Epithelial cell of esophagus (primary cell): Measurements from ENCODE around the gene ANTXR2.

Experiments used
- DNase-seq: peaks from one replicate; pipeline ENCODE4 v3.0.0; 2010; ENCODE audit warnings: low read depth
- H3K4me3 ChIP-seq: 2 replicates; pipeline ENCODE4 v1.5.1; 2011; ENCODE audit warnings: mild to moderate bottlenecking, low read length, control low read depth
- TF ChIP-seq, protein P1 (sequence below): IDR thresholded peaks from 2 replicates; pipeline ENCODE4 v1.5.1; 2011; ENCODE audit warnings: low read depth, mild to moderate bottlenecking, low read length, control low read depth, inconsistent platforms; ENCODE audit not compliant: insufficient read depth; ENCODE audit errors: missing control alignments

The ANTXR2 gene

GRCh38 chr4:79864500-79865200 lies 208.4 kb downstream of the ANTXR2 start:
- TF ChIP-seq, protein P1, sequence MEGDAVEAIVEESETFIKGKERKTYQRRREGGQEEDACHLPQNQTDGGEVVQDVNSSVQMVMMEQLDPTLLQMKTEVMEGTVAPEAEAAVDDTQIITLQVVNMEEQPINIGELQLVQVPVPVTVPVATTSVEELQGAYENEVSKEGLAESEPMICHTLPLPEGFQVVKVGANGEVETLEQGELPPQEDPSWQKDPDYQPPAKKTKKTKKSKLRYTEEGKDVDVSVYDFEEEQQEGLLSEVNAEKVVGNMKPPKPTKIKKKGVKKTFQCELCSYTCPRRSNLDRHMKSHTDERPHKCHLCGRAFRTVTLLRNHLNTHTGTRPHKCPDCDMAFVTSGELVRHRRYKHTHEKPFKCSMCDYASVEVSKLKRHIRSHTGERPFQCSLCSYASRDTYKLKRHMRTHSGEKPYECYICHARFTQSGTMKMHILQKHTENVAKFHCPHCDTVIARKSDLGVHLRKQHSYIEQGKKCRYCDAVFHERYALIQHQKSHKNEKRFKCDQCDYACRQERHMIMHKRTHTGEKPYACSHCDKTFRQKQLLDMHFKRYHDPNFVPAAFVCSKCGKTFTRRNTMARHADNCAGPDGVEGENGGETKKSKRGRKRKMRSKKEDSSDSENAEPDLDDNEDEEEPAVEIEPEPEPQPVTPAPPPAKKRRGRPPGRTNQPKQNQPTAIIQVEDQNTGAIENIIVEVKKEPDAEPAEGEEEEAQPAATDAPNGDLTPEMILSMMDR = no peak
- DNase-seq = peak; percentile 14
- H3K4me3 ChIP-seq = no peak overlapping the region

- no peak overlapping the region for H3K4me3 ChIP-seq
- no peak for DNase-seq
- TF ChIP-seq, protein P1 = no peak
Measured at GRCh38 chr4:79863333-79863732, 209.7 kb downstream of the ANTXR2 start.

- no peak for DNase-seq
- no peak overlapping the region for H3K4me3 ChIP-seq
- TF ChIP-seq, protein P1 = no peak
Measured at GRCh38 chr4:79862821-79863220, 210.2 kb downstream of the ANTXR2 start.

GRCh38 chr4:79857811-79858210 lies 215.2 kb downstream of the ANTXR2 start:
- DNase-seq = no peak
- TF ChIP-seq, protein P1 = no peak
- H3K4me3 ChIP-seq = no peak overlapping the region

DNA sequence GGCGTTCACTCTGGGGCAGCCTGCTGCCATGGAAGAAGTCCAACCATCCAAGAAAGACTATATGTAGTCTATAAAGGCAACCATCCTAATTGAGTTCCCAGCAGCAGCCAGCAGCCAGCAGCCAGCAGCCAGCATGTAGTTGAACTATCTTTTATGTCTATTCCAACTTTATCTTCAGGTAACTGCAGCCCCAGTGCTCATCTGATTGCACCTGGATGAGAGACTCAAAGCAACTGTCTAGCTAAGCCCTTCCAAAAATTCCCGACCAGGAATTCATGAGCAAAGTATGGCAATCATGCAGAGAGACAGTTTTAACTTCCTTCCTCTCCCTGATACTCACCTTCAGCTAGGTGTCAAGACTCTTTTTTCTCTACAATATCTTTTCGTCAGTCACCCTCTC lies 216.8 kb downstream of the ANTXR2 start:
- no peak overlapping the region for H3K4me3 ChIP-seq
- DNase-seq = no peak
- TF ChIP-seq, protein P1 = no peak

DNA sequence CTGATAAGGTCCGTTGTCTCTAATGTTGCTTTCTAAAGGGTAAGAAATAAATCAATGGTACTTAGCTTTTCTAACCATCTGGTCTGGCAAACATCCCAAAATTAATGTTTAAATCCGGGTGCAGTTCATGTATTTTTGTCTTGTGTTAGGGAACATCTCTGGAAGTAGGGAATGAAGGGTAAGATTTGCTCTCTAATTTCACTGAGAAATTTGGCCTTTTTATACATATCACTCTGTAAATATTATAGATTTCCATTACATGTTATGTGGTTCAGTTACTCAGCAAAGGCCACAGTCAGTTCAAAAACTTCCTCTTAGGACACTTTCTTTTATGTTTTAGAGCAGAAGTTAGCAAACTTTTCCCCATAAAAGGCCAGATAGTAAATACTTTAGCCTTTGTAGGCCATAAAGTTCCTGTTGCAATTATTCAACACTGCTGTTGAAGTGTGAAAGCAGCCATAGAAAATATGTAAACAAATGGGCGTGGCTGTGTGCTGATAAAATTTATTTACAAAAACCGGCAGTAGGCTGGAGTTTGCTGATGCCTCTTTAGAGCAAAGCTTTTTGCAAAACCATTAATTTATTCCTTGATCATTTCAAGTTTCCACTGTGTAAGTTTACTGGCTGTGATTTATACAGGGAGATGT lies 218.1 kb downstream of the ANTXR2 start:
- DNase-seq = no peak
- TF ChIP-seq, protein P1 = no peak
- H3K4me3 ChIP-seq = no peak overlapping the region
